Endothelial cell of umbilical vein (primary cell): ENCODE data around the gene MIER2.

ENCODE experiments used
- EZH2 ChIP-seq: IDR thresholded peaks from 2 replicates; pipeline ENCODE4 v1.6.1; 2012; ENCODE audit warnings: borderline replicate concordance, low read depth, mild to moderate bottlenecking, moderate library complexity, low read length, inconsistent platforms; ENCODE audit not compliant: severe bottlenecking
- FOS ChIP-seq: IDR thresholded peaks from 2 replicates; pipeline ENCODE4 v1.6.1; 2011; ENCODE audit warnings: mild to moderate bottlenecking, low read length, moderate library complexity, borderline replicate concordance; ENCODE audit not compliant: insufficient read depth
- GATA2 ChIP-seq: IDR thresholded peaks from 2 replicates; pipeline ENCODE4 v1.7.0; 2011; ENCODE audit warnings: low read depth, mild to moderate bottlenecking, moderate library complexity, mixed read lengths, low read length; ENCODE audit not compliant: insufficient read length, insufficient read depth
- JUN ChIP-seq: IDR thresholded peaks from 2 replicates; pipeline ENCODE4 v1.6.1; 2011; ENCODE audit warnings: borderline replicate concordance, low read depth; ENCODE audit not compliant: insufficient read length, insufficient read depth
- MYC ChIP-seq: IDR thresholded peaks from one replicate; pipeline ENCODE4 v1.6.1; 2011; ENCODE audit warnings: mild to moderate bottlenecking, low read depth, low read length
- POLR2A ChIP-seq: IDR thresholded peaks from 2 replicates; pipeline ENCODE4 v1.6.1; 2012; ENCODE audit warnings: low read depth, mild to moderate bottlenecking, control low read depth, low read length
- POLR2AphosphoS5 ChIP-seq: IDR thresholded peaks from 2 replicates; pipeline ENCODE4 v1.6.1; 2012; ENCODE audit warnings: low read depth, mild to moderate bottlenecking, control low read depth, low read length, moderate library complexity; ENCODE audit not compliant: insufficient read depth
- TF ChIP-seq, protein P1 (sequence below), 2 donors: IDR thresholded peaks; 1 replicate in 1 of 2; 2 replicates in 1 of 2; pipeline ENCODE4 v1.5.1; 2011; ENCODE audit warnings: low read length in 2 of 2, mild to moderate bottlenecking in 2 of 2, moderate library complexity in 2 of 2, control low read depth in 1 of 2, inconsistent platforms in 1 of 2, low read depth in 1 of 2; ENCODE audit not compliant: insufficient read depth in 1 of 2; ENCODE audit errors: extremely low read depth in 1 of 2
- TF ChIP-seq, protein P2 (sequence below): IDR thresholded peaks from 2 replicates; pipeline ENCODE4 v1.6.1; 2011; ENCODE audit not compliant: insufficient read depth, insufficient read length

DNA sequence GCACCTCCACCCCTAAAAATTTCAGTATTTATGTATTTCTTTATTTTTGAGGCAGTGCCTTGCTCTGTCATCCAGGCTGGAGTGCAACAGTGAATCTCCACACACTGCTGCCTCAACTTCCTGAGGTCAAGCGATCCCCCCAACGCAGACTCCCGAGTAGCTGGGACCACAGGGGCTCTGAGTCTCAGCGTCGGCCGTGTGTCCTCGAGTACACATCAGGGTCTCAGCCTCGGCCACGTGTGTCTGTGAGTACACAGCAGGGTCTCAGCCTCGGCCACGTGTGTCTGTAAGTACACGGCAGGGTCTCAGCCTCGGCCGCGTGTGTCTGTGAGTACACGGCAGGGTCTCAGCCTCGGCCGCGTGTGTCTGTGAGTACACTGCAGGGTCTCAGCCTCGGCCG, 43.2 kb upstream of the MIER2 start:
- no peak for TF ChIP-seq POLR2A
- TF ChIP-seq EZH2: no peak
- TF ChIP-seq, protein P1, sequence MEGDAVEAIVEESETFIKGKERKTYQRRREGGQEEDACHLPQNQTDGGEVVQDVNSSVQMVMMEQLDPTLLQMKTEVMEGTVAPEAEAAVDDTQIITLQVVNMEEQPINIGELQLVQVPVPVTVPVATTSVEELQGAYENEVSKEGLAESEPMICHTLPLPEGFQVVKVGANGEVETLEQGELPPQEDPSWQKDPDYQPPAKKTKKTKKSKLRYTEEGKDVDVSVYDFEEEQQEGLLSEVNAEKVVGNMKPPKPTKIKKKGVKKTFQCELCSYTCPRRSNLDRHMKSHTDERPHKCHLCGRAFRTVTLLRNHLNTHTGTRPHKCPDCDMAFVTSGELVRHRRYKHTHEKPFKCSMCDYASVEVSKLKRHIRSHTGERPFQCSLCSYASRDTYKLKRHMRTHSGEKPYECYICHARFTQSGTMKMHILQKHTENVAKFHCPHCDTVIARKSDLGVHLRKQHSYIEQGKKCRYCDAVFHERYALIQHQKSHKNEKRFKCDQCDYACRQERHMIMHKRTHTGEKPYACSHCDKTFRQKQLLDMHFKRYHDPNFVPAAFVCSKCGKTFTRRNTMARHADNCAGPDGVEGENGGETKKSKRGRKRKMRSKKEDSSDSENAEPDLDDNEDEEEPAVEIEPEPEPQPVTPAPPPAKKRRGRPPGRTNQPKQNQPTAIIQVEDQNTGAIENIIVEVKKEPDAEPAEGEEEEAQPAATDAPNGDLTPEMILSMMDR (IDR thresholded peaks at IDR 0.05; ENCODE audit: extremely low read depth in 1 of 2, insufficient read depth in 1 of 2, low read depth in 1 of 2, low read length in 2 of 2): no peak
- TF ChIP-seq, protein P2, sequence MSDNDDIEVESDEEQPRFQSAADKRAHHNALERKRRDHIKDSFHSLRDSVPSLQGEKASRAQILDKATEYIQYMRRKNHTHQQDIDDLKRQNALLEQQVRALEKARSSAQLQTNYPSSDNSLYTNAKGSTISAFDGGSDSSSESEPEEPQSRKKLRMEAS: no peak
- no peak for TF ChIP-seq POLR2AphosphoS5
- no peak for TF ChIP-seq MYC
- no peak for TF ChIP-seq JUN
- no peak for TF ChIP-seq FOS
- TF ChIP-seq GATA2: no peak
